Measurements from ENCODE around the gene SFXN1. TPM values are rescaled to one million over a fixed set of nuclear protein-coding genes. Genes with fewer than 3 reads are reported as not detected.

The SFXN1 gene
- total RNA-seq, 4 donors from 2014 or later, result 13.5 to 37.4 (median 25.6) TPM

GRCh38 chr5:175479125-175479881 lies 943 bp downstream of the SFXN1 start:
- 43% methylated on average over 11 of the region's 13 CpGs for WGBS
- Histone ChIP-seq H3K27me3 (no peaks in the 10 kb centered on the region), H3K4me1 (peaks cover 31% of the 10 kb centered on the region), H3K27ac (peak overlapping the region; percentile 72), H3K4me3 (peak overlapping the region; percentile 90), H3K36me3 (peaks cover 8% of the 10 kb centered on the region), H3K9me3 (no peaks in the 10 kb centered on the region)
- no peak for DNase-seq (ENCODE audit: low spot score in 2 of 2)
- TF ChIP-seq EP300 (IDR thresholded peaks at IDR 0.05) (no peak), POLR2AphosphoS5 (IDR thresholded peaks at IDR 0.05) (no peak), POLR2A (IDR thresholded peaks at IDR 0.05) (no peak)
- TF ChIP-seq, protein P1, sequence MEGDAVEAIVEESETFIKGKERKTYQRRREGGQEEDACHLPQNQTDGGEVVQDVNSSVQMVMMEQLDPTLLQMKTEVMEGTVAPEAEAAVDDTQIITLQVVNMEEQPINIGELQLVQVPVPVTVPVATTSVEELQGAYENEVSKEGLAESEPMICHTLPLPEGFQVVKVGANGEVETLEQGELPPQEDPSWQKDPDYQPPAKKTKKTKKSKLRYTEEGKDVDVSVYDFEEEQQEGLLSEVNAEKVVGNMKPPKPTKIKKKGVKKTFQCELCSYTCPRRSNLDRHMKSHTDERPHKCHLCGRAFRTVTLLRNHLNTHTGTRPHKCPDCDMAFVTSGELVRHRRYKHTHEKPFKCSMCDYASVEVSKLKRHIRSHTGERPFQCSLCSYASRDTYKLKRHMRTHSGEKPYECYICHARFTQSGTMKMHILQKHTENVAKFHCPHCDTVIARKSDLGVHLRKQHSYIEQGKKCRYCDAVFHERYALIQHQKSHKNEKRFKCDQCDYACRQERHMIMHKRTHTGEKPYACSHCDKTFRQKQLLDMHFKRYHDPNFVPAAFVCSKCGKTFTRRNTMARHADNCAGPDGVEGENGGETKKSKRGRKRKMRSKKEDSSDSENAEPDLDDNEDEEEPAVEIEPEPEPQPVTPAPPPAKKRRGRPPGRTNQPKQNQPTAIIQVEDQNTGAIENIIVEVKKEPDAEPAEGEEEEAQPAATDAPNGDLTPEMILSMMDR (IDR thresholded peaks at IDR 0.05), result no peak

- no peak overlapping the region for H3K27ac ChIP-seq
- DNase-seq (ENCODE audit: low spot score in 2 of 2), result no peak
- no peak overlapping the region for H3K4me3 ChIP-seq
- 94% methylated on average over 8 of the region's 8 CpGs for WGBS
- no peaks in the 10 kb centered on the region for H3K9me3 ChIP-seq
- TF ChIP-seq, protein P1 (IDR thresholded peaks at IDR 0.05), result no peak
- TF ChIP-seq POLR2A (IDR thresholded peaks at IDR 0.05) (no peak), EP300 (IDR thresholded peaks at IDR 0.05) (no peak), POLR2AphosphoS5 (IDR thresholded peaks at IDR 0.05) (no peak)
- no peaks in the 10 kb centered on the region for H3K27me3 ChIP-seq
- peaks cover 10% of the 10 kb centered on the region for H3K36me3 ChIP-seq
- H3K4me1 ChIP-seq, result peaks cover 18% of the 10 kb centered on the region
These were observed 5.0 kb downstream of the SFXN1 start for GRCh38 chr5:175483337-175483736.

DNA sequence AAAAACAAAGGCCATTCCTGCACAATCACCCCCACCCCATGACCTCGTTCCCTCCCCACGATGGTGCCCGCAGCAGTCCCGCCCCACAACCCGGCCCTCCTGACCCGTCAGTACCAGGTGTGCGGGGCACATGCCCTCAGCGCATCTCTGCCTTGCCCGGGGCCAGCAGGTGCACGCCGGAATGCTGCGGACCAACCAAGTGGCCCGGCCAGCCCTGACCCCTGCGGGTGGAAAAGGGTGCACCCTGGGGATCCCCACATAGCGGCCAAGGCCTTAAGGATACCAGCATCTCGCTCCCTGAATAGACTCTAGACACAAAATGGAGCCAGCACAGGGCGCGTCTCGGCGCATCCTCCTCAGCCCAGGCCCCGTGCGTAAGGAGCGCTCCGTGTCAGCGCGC lies 6.0 kb downstream of the SFXN1 start:
- Histone ChIP-seq H3K9me3 (no peaks in the 10 kb centered on the region), H3K4me3 (no peak overlapping the region), H3K36me3 (peaks cover 10% of the 10 kb centered on the region), H3K27me3 (no peaks in the 10 kb centered on the region), H3K4me1 (peaks cover 15% of the 10 kb centered on the region), H3K27ac (no peak overlapping the region)
- DNase-seq (ENCODE audit: low spot score in 2 of 2), result no peak
- TF ChIP-seq POLR2AphosphoS5 (IDR thresholded peaks at IDR 0.05) (no peak), EP300 (IDR thresholded peaks at IDR 0.05) (no peak), POLR2A (IDR thresholded peaks at IDR 0.05) (no peak)
- TF ChIP-seq, protein P1 (IDR thresholded peaks at IDR 0.05), result no peak
- 95% methylated on average over 23 of the region's 26 CpGs for WGBS

DNA sequence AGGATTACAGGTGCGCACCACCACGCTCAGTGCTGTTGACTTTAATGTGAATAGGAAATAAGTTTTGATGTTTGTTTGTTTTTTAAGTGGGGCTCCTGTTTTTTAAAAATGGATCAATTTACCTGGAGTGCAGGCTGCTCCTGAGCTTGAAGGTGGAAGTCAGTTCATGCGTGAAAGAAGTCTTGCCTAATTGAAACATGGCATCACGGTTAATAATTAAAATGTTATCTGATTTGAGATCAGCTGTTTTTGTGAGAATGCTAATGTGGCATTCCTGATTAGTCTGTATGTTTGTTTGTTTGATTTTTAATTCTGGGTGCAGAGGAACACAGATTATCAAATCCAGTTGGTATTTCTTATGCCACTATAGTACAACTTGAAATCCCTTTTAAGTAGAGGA lies 6.5 kb downstream of the SFXN1 start:
- DNase-seq (ENCODE audit: low spot score in 2 of 2), result no peak
- Histone ChIP-seq H3K4me3 (no peak overlapping the region), H3K4me1 (peaks cover 10% of the 10 kb centered on the region), H3K9me3 (no peaks in the 10 kb centered on the region), H3K27ac (no peak overlapping the region), H3K36me3 (peaks cover 10% of the 10 kb centered on the region), H3K27me3 (no peaks in the 10 kb centered on the region)
- TF ChIP-seq, protein P1 (IDR thresholded peaks at IDR 0.05), result no peak
- TF ChIP-seq POLR2AphosphoS5 (IDR thresholded peaks at IDR 0.05), result no peak
- TF ChIP-seq POLR2A (IDR thresholded peaks at IDR 0.05), result no peak
- TF ChIP-seq EP300 (IDR thresholded peaks at IDR 0.05), result no peak
- 81% methylated on average over 4 of the region's 4 CpGs for WGBS

GRCh38 chr5:175485631-175486030 lies 7.3 kb downstream of the SFXN1 start:
- DNase-seq (ENCODE audit: low spot score in 2 of 2), result no peak
- Histone ChIP-seq H3K27ac (no peak overlapping the region), H3K36me3 (peaks cover 10% of the 10 kb centered on the region), H3K4me3 (no peak overlapping the region), H3K4me1 (peaks cover 3% of the 10 kb centered on the region), H3K9me3 (no peaks in the 10 kb centered on the region), H3K27me3 (no peaks in the 10 kb centered on the region)
- no peak for TF ChIP-seq EP300 (IDR thresholded peaks at IDR 0.05)
- TF ChIP-seq, protein P1 (IDR thresholded peaks at IDR 0.05), result no peak
- TF ChIP-seq POLR2A (IDR thresholded peaks at IDR 0.05), result no peak
- TF ChIP-seq POLR2AphosphoS5 (IDR thresholded peaks at IDR 0.05), result no peak
- WGBS, result 95% methylated on average over 6 of the region's 6 CpGs
